GM12891 (cell line): ENCODE data around the gene ABCB7.
"Not testable (repeated sequence)": the region's sequence is repeated elsewhere in the genome, so short reads cannot be mapped to it uniquely, and the experiment has no call there.

Source experiments
- POLR2A ChIP-seq: IDR thresholded peaks from 2 replicates; pipeline ENCODE4 v1.6.1; 2011; ENCODE audit warnings: low read depth, low read length, control low read depth
- SPI1 ChIP-seq: IDR thresholded peaks from 2 replicates; pipeline ENCODE4 v1.6.1; 2011; ENCODE audit warnings: low read depth, low read length, control low read depth
- TAF1 ChIP-seq: IDR thresholded peaks from 2 replicates; pipeline ENCODE4 v1.6.1; 2011; ENCODE audit warnings: low read depth, low read length, control low read depth

DNA sequence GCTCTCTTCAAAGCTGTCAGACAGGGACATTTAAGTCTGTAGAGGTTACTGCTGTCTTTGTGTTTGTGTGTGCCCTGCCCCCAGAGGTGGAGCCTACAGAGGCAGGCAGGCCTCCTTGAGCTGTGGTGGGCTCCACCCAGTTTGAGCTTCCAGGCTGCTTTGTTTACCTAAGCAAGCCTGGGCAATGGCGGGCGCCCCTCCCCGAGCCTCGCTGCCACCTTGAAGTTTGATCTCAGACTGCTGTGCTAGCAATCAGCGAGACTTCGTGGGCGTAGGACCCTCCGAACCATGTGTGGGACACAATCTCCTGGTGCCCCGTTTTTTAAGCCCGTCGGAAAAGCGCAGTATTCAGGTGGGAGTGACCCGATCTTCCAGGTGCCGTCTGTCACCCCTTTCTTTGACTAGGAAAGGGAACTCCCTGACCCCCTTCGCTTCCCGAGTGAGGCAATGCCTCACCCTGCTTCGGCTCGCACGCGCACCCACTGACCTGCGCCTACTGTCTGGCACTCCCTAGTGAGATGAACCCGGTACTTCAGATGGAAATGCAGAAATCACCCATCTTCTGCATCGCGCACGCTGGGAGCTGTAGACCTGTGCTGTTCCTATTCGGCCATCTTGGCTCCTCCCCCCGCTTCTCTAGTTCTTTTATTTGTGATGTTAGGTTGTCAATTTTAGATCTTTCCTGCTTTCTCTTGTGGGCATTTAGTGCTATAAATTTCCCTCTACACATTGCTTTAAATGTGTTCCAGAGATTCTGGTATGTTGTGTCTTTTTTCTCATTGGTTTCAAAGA lies 32.5 kb upstream of the ABCB7 start:
- not testable (repeated sequence) for TF ChIP-seq POLR2A, SPI1, TAF1
